Measurements from ENCODE around the gene SORCS1. TPM values are rescaled to one million over a fixed set of nuclear protein-coding genes. Genes with fewer than 3 reads are reported as not detected.

The SORCS1 gene
- total and polyA plus RNA-seq, 2 of the 8 experiments (the other 6 are each of a cell fraction or from before 2014, with no cell fraction given), result 4.1 to 4.6 TPM

GRCh38 chr10:106713846-106714245 is 450.7 kb downstream of the SORCS1 start:
- Histone ChIP-seq H2AFZ (ENCODE audit: low read length) (no peak overlapping the region), H3K23me2 (ENCODE audit: low read depth, low read length) (no peaks in the 10 kb centered on the region), H3K36me3 (ENCODE audit: control insufficient read depth in 2 of 4, insufficient read depth in 4 of 4, low read length in 3 of 4) (no peaks in the 10 kb centered on the region), H4K8ac (ENCODE audit: extremely low read depth, insufficient read depth, low read length) (no peak overlapping the region), H4K5ac (ENCODE audit: insufficient read length, low read depth, low read length) (no peak overlapping the region), H3K27ac (ENCODE audit: low read depth, low read length) (no peak overlapping the region), H2BK12ac (ENCODE audit: low read depth, low read length) (no peak overlapping the region), H3K18ac (ENCODE audit: extremely low read depth, low read length) (no peak overlapping the region), H3K79me2 (ENCODE audit: control insufficient read depth in 1 of 2, insufficient read depth in 2 of 2, low read length in 2 of 2) (no peaks in the 10 kb centered on the region), H2BK120ac (replicated peaks; ENCODE audit: low read depth, low read length) (no peak overlapping the region), H3K4me3 (ENCODE audit: extremely low read depth in 1 of 4, insufficient read depth in 2 of 4, low read depth in 3 of 4, low read length in 4 of 4) (no peak overlapping the region), H4K20me1 (replicated peaks in 1 of 2; ENCODE audit: control insufficient read depth in 1 of 2, insufficient read depth in 2 of 2, low read length in 2 of 2) (no peaks in the 10 kb centered on the region), H3K9me3 (ENCODE audit: insufficient read depth in 2 of 2, low read depth in 1 of 2, low read length in 1 of 2) (no peaks in the 10 kb centered on the region), H3K4me1 (replicated peaks in 1 of 4; ENCODE audit: control insufficient read depth in 3 of 4, insufficient read depth in 4 of 4, low read length in 3 of 4) (peaks cover 0 to 1% (median under 1%) of the 10 kb centered on the region in 4 experiments; a peak in 4 of 7 replicates), H3K56ac (replicated peaks; ENCODE audit: insufficient read length, low read depth, low read length) (no peak overlapping the region), H3K4me2 (ENCODE audit: insufficient read depth in 1 of 2, low read depth in 2 of 2, low read length in 2 of 2) (no peak overlapping the region), H3K9ac (replicated peaks in 1 of 4; ENCODE audit: extremely low read depth in 1 of 4, low read depth in 3 of 4, low read length in 3 of 4) (no peak overlapping the region), H2BK15ac (ENCODE audit: low read length) (no peak overlapping the region), H3K27me3 (replicated peaks in 1 of 4; ENCODE audit: control insufficient read depth in 3 of 4, extremely low read depth in 1 of 4, insufficient read depth in 3 of 4, low read length in 3 of 4) (no peaks in the 10 kb centered on the region), H3K79me1 (ENCODE audit: low read depth, low read length) (no peaks in the 10 kb centered on the region), H3K23ac (ENCODE audit: insufficient read length) (no peak overlapping the region), H4K91ac (replicated peaks; ENCODE audit: insufficient read length, low read length) (no peak overlapping the region), H3K4ac (replicated peaks; ENCODE audit: insufficient read length, low read depth, low read length) (no peak overlapping the region), H2BK5ac (ENCODE audit: low read depth, low read length) (no peak overlapping the region), H2AK5ac (ENCODE audit: low read depth, low read length) (no peak overlapping the region), H2BK20ac (ENCODE audit: low read length) (no peak overlapping the region), H3K14ac (ENCODE audit: insufficient read length) (no peak overlapping the region)
- CTCF ChIA-PET (ENCODE audit: partially characterized antibody), result interaction anchor here (2.9 to 5.2 kb wide), 2 partner anchors 9 to 82 kb away, joined by 15 to 52 read pairs; no protein-coding TSS in a partner anchor
- DNase-seq (ENCODE audit: low read depth in 1 of 2, low spot score in 2 of 2) (no peak), FAIRE-seq (no peak)
- TF ChIP-seq SRF (IDR thresholded peaks at IDR 0.05; ENCODE audit: low read depth, low read length), result no peak
- TF ChIP-seq, protein P1, sequence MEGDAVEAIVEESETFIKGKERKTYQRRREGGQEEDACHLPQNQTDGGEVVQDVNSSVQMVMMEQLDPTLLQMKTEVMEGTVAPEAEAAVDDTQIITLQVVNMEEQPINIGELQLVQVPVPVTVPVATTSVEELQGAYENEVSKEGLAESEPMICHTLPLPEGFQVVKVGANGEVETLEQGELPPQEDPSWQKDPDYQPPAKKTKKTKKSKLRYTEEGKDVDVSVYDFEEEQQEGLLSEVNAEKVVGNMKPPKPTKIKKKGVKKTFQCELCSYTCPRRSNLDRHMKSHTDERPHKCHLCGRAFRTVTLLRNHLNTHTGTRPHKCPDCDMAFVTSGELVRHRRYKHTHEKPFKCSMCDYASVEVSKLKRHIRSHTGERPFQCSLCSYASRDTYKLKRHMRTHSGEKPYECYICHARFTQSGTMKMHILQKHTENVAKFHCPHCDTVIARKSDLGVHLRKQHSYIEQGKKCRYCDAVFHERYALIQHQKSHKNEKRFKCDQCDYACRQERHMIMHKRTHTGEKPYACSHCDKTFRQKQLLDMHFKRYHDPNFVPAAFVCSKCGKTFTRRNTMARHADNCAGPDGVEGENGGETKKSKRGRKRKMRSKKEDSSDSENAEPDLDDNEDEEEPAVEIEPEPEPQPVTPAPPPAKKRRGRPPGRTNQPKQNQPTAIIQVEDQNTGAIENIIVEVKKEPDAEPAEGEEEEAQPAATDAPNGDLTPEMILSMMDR (IDR thresholded peaks at IDR 0.05; ENCODE audit: control extremely low read depth in 1 of 3, insufficient read depth in 1 of 3, low read depth in 1 of 3, low read length in 3 of 3), result no peak
- no peak for TF ChIP-seq ZNF274 (IDR thresholded peaks at IDR 0.05; ENCODE audit: borderline replicate concordance, extremely low read depth, low read length)
- TF ChIP-seq CHD2 (IDR thresholded peaks at IDR 0.05; ENCODE audit: low read length), result no peak
- no peak for TF ChIP-seq TAF1 (IDR thresholded peaks at IDR 0.05; ENCODE audit: low read depth, low read length)
- TF ChIP-seq POLR2AphosphoS5 (IDR thresholded peaks at IDR 0.05; ENCODE audit: low read depth, low read length), result no peak
- TF ChIP-seq PHF8 (conservative IDR thresholded peaks at IDR 0.05; ENCODE audit: low read depth, low read length), result no peak
- TF ChIP-seq, protein P2, sequence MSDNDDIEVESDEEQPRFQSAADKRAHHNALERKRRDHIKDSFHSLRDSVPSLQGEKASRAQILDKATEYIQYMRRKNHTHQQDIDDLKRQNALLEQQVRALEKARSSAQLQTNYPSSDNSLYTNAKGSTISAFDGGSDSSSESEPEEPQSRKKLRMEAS (IDR thresholded peaks at IDR 0.05), result no peak
- no peak for TF ChIP-seq GABPA (IDR thresholded peaks at IDR 0.05; ENCODE audit: borderline replicate concordance, insufficient read depth, low read length)
- 83% methylated on average over 1 of the region's 2 CpGs; no CpG with 5 or more reads in 1 of the 2 experiments for WGBS, 2 experiments (ENCODE audit: extremely low coverage in 1 of 2, insufficient coverage in 1 of 2, insufficient read length in 1 of 2, insufficient replicate concordance in 2 of 2, low coverage in 1 of 2, low lambda C conversion rate in 2 of 2, missing lambda C conversion rate in 1 of 2)
- POLR2A ChIA-PET (ENCODE audit: partially characterized antibody), result no interaction called here
